HG03097 (cell line): ENCODE data around the gene FAM163A.
"Not testable (repeated sequence)": the region's sequence is repeated elsewhere in the genome, so short reads cannot be mapped to it uniquely, and the experiment has no call there.

Experiments used
- ATAC-seq: cut with Tn5 transposase; IDR thresholded peaks from one replicate; pipeline ENCODE4 v1.9.1; 2021; ENCODE audit not compliant: unreplicated experiment, low FRiP score

FAM163A gene

DNA sequence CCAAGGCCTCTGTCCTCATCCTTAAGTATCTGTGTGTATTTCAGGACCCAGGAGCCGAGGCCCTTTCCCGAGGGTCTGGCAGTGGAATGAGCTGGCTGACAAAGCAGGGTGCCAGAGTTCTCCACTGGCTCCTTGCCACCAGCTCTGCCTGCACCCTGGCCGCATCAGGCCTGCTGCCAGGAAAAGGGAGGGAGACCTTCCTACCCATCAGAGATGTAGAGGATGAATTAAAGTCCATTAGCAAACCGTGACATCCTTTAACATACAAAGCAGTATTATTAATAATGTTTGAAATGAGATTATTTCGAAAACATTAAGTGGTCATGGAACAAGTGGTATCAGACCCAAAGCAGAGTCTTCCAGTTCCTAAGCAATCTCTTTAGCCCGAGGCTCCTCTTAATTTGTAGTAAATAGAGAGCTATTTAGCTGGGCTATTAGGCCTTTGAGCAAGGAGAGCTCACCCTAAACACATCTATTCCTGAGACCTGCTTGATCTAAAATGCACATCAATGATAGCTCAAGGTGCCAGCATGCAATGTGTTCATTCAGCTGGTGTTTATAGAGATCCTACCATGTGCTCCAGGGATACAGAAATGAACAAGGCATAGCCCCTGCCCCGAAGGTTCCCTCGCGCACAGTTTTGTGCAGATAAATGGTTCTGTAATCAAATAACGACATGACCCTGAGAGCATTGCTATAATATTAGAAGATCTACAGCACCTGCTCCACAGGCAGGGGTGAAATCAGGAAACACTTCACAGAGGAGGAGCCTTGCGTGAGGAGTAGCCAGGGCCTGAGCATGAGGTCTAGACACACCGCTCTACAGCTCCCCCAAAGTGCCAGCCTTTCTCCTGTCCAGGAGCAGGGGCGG, 44.0 kb downstream of the FAM163A start:
- ATAC-seq: no peak

DNA sequence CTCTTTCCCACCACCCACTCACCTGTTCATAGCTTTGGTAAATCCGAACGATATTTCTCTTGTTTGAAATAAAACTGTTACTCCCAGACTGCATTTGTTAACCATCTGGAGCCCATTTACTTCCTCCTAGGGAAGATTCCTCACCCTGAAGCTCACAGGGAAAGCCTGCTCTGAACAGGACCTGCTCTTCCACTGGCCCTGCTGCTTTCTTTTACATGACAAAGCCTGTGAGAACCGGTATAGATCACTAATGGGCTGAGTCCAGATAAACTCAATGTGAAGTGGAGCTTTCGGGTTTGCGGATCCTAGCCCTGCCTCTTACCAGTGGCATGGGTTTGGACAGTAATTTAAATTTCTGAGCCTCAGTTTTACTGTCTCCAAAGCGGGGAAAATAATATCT, 45.2 kb downstream of the FAM163A start:
- no peak for ATAC-seq

DNA sequence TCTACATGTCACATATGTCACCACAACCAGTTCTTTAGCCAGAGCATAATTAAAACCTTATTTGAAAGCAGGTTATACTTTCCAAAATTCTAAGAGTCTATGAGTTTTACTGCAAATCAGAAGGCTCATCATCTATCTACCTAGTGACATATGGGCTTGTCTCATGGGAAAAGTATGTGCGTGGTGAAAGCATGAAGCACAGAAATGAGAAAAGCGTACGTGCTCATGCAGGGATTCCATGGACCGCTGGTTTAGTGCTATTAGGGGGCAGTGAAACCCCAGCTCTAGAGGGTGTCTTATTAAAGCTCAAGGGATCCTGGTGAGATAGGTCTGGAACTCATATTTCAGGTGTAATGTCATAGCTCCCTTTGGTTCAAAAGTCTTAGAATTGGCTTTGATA, 50.2 kb downstream of the FAM163A start:
- ATAC-seq: no peak

DNA sequence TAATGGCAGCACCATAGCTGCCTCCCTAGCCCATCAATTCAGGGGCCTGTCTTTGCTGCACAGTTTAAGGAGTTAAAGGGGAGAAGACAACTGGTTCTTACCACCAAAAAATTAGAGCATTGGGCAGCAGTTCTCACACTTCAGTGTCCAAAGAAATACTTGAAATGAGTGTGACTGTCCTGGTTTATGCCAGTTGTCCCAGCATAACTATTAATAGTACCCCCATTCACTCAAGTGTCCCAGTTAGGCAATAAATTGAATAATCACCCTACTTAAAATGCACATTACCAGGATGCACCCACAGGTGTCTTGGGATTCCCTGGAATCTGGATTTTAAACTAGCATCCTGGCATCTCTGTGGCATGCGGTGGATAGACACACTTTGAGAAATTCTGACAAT, 51.1 kb downstream of the FAM163A start:
- no peak for ATAC-seq

DNA sequence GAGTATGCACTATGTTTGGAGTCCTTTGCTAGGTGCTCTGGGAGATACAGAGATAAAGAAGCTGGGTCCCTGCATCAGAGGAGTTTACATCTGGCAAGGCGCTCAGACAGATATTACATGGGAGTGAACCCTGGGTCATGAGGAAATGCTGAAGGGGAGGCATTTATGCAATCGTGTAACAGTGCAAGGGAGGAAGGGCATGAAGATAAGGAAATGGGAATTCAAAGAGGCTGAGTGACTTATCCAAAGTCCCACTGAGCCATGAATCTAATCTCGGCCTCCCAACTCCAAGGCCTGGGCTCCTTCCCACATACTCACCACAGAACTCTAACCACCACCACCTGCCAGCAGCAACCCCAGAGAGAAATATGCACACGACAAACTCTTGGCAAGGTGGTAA, 51.6 kb downstream of the FAM163A start:
- ATAC-seq: no peak

DNA sequence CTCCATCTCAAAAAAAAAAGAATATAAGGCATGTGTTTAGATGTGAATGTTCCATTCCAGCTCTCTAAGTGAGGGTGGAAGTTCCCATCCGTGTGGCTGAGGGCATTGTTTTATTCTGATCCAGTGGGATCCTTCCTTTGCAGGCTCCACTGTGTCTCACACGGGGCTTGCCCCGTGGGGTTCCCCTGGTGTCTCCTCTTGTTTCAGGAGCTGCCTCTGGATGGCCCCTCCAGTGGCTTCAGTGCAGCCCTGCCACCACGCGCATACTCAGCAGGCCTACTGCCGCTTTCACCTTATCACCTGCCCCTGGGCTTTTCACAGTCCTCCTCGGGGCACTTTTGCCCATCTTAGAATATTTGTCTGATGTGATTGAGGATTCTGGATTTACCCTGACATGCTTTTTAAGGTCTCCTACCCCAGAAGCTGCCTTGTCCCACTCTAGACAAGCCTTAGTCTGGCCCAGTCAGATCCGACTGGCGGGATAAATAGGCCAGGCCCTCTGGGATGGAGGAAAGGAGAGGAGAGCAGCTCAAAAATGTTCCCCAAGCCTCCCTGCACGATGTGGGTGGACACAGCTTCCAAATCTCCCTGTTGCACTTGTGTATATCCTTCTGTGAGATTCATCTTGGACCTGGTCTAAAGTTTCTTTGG, 55.2 kb downstream of the FAM163A start:
- ATAC-seq: no peak

DNA sequence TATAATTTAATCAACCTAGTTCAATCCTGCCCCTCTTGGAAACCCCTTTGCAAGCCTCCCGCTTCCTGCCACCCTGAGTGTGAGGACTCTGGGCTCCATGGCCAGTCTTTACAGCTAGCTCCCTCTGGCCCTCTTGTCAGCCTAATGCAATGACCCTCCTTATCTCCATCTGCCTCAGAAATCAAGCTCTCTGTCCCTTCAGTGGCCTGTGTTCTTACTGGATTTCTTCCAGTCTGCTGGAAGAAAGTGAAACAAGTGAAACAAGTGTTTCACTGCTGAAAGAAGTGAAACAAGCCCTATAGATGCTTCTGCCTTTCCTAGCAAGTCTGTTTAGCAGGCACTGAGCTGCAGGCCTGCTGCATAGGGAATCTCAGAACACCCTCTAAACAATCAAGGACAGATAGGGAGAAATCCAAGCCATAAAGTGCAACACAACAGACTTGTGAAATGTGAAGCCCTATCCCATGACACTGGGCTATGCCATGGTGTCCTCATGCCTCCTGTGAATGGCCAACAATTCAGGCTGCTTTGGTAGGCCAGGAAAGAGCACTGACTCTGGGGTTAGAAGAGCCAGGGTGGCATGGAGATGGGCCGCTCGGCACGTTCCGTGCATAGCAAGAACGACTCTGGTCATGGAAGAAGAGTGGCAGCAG, 55.9 kb downstream of the FAM163A start:
- no peak for ATAC-seq

DNA sequence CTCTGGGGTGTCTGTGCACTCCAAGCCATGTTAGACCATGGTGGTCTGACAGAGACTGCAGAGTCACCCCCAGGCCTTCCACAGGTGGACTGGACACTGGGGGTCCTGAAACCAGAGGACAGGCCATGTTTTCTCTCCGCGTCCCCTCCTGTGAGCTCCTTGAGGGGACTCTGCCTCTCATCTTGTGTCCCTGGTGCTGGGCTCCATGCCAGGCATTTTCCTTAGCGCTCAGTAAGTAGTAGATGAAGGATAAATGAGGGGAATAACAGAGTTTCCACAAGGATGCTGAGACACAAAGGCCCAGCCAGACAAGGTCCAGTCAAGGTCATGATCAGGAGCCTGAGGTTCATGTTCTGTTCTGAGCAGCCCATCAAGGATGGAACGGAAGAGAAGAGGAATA, 57.4 kb downstream of the FAM163A start:
- ATAC-seq: no peak

DNA sequence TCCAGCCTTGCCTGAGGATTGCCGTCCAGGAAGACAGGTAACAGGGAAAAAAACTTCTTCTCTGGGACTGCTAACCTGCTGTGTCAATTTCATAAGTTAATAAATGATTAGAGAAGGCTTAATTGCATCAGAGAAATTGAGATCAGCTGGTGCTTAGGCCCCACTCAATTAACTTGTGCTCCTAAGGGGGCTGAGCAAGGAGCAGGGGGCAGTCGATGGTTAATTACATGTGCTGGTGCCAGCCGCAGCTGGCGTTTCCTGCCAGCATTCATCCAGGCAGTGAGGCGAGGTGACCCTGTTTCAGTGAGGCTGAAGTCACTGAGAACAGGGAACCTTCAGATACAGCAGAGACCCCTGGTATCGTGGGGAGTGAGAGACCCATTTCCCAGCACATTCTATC, 60.0 kb downstream of the FAM163A start:
- no peak for ATAC-seq

DNA sequence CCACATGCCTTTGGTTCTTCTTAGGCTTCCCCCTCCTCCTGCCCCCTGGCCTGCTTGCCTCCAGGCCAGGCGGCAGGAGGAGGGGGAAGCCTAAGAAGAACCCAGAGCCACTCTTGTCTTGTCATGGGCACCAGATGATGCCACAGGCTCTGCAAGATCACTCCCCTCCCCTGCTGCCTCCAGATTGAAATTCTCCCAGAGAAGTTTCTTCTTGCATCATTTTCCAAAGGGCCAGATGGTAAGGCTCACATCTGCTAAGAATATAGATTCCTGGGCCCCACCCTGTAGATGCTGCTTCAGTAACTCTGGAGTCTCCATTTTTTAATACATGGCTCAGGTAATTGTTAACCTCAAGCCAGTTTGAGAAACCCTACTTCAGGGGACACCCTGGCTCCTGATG, 60.8 kb downstream of the FAM163A start:
- ATAC-seq: no peak

DNA sequence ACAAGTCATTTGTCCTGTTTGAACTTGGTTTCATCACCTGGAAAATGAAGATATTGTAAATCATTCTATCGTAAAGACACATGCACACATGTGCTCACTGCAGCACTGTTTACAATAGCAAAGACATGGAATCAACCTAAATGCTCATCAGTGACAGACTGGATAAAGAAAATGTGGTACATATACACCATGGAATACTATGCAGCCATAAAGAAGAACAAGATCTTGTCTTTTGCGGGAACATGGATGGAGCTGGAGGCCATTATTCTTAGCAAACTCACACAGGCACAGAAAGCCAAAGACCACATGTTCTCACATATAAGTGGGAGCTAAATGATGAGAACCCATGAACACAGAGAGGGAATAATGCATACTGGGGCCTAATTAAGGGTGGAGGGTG, 61.3 kb downstream of the FAM163A start:
- ATAC-seq: not testable (repeated sequence)

DNA sequence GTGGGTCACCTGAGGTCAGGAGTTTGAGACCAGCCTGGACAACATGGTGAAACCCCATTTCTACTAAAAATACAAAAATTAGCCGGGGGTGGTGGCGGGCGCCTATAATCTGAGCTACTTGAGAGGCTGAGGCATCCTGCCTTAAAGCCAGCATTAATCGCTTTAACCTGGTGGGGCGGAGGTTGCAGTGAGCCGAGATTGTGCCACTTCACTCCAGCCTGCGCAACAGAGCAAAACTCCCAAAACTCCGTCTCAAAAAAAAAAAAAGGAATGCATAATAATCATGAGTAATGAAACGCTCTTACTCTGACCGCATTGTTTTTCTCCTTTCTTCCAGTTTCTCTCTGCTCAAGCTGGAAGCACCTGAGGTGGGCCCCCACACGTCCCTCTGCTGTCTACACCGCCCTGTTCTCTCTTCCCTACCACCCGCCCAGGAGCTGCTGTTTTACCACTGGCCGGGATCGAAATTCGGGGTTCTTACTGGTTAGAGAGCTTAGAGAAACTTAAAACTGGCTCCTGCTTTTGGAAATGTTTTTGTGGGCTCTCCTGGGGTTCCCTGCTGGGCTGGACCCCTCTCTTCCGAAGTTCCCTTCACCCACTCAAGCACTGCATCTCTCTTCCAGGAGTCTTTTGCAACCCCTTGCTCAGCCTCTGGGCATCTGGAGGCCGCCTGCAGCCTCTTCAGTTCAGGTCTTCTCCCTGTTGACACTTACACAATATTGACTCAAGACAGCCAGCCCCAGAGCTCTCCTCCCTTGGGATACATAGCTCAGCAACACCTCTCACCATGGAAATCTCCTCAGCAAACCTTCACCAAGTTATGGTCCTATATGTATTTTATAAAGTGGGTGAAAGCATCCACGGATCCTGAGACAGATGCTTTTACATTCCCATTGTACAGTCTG, 62.5 kb downstream of the FAM163A start:
- no peak for ATAC-seq

DNA sequence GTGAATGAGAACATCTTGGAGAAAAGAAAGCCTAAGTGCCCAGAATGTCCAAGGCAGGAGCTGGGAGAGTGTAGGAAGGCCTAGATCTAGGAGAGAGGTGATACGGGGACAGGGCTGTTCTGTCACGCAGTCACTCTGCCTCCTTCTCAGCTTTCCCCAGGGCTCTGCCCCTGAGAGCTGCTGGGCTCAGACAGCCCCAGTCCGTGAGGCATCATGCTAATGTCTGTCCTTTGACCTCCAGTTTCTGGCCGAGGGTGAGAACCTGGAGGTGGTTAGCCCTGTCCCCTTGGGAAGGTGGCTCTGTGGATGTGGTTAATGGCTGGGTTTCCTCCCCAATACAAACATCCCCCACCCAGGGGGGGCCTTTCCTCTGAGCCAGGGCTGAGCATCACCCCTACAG, 63.2 kb downstream of the FAM163A start:
- ATAC-seq: no peak

DNA sequence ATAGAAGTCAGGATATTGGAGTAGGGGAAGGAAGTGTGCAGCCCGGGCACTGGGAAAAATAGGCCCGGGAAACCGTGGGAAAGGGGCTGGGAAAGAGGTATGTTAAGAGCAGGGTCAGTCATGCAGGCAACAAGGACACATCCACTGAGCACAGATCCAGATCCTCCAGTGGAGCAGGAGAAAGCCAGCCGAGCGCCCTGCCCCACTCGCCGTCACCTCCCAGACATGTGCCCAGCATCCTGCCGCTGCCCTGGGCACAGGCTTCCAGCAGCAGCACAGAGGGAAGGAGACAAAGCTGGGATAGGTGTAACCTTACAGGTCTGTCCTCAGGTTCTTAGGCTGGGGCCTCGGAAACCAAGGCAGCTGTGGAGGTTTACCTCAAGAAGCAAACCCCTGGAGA, 64.2 kb downstream of the FAM163A start:
- no peak for ATAC-seq

DNA sequence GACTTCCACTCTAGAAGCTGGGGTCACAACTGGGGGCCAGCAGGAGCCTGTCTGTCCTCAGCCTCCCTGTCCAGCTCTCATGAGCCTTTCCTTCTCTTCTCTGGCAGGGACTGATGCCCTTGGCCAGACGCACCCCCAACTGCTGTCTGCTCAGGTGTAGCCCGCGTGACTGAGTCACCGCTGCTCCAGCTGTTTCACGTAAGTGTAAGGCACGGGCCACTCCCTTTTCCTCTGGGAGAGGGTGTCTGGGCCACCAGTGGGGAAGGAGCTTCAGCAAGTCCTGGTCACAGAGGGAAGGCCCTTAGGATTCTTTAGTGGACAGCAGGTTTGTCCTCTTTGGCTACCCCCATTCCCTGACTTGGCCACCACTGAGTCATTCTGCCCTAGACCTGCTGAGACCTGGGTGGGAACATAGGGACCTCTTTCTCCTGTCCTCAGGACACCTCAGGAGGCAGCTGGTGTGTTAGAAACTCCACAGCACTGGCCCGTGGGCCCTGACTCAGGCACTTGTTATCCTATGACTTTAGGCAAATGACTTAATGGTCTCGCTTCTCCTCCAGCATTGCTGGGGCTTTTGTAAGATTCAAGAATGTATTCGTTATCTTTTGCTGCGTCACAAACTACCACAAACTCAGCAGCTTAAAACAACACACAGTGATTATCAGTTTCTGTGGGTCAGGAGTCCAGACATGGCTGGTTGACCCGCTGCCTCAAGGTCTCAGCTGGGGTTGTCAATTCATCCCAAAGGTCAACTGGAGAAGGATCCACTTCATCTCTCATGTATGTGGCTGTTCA, 64.8 kb downstream of the FAM163A start:
- no peak for ATAC-seq

DNA sequence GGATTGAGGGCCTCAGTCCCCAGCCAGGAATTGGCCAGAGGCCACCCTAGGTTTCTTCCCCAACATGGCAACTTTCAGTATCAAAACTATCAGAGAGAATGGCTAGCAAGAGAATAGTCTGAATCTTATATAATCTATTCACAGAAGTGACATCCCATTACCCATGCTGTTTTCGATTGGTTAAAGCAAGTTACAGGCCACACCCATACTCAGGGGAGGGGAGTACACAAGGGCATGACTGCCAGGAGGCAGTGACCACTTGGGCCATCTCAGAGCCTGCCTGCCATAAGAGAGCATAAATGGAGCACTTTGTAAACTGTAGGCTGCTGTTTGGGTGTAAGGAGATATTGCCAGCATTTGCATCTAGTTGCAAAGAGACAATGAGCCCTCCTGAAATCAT, 65.4 kb downstream of the FAM163A start:
- no peak for ATAC-seq

DNA sequence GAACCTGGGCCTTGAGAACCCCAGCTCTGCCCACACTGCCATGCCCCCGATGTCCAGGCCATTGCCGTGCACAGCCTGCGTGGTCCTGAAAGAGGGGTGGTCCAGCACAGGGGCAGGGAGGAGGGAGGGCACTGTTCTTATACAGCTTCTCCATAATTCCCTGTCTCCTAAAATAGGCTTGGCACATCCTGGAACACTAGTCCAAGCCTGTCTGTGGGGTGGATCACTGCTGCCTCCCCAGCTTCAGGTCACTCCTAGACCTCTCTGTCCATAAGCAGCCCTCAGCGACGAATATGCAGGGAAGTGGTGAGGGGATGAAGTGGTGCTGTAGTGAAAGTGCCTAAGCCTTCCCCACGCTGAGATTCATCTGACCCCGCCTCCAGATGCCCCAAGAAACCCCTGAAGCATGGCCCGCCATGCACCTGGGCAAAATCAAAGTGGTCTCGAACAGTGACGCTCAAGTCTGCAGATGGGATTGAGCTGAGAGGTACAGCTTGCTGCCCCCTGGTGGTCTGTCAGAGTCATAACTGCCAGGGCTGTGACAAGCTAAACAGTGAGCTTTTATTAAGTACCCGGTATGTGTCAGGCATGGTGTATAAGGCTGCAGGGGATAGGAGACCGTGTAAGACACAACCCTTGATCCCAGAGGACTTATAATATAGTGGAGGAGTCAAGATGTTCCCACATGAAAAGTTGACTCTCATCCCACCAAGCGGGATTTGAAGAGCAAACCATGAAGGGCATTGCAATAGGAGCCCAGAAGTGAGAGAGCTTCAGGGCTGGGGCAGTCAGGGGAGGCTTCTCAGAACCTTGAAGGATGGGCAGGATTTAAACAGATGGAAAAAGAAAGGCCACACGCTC, 66.6 kb downstream of the FAM163A start:
- ATAC-seq: no peak

DNA sequence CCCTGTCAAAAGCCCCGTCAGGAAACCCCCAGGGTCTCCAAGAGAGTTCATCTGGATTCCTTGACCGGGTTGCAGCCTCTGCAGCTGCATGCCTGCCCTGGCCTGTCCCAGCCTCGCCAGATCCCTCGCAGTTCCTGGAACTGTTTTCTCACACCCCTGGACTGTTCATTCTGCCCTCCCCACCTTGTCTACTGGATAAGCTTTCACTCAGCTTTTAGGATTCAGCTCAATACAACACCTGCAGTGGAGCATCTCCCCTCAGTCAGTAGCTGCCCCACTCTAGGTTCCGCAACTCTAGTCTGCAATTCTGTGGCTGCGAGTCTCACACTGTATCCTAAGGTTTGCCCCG, 67.2 kb downstream of the FAM163A start:
- no peak for ATAC-seq
